Cardiac muscle cell (in vitro differentiated cells and primary cell): ENCODE measurements around the gene C10orf95. TPM values are rescaled to one million over a fixed set of nuclear protein-coding genes. Genes with fewer than 3 reads are reported as not detected.

Experiments
- DNase-seq, 2 donors: peaks; one replicate each; pipeline versions ENCODE4 v3.0.0 to v3.0.0-alpha.2; 2010 to 2017; ENCODE audit warnings: low read depth in 1 of 2, low spot score in 1 of 2
- H3K27ac ChIP-seq: fragments of 200-600 bp; sonication (generic); 2 replicates; pipeline ENCODE4 v1.5.1; 2016
- H3K27me3 ChIP-seq: fragments of 200-600 bp; sonication (generic); 2 replicates; pipeline ENCODE4 v1.6.0; 2016; ENCODE audit warnings: control low read depth
- H3K36me3 ChIP-seq: fragments of 200-600 bp; sonication (generic); 2 replicates; pipeline ENCODE4 v1.5.1; 2016; ENCODE audit warnings: control low read depth
- H3K4me1 ChIP-seq: fragments of 200-600 bp; sonication (generic); 2 replicates; pipeline ENCODE4 v1.8.1; 2017; ENCODE audit warnings: low read depth, mild to moderate bottlenecking, mixed run types
- H3K4me3 ChIP-seq: fragments of 200-600 bp; sonication (generic); 2 replicates; pipeline ENCODE4 v1.5.1; 2016; ENCODE audit warnings: mild to moderate bottlenecking
- H3K9me3 ChIP-seq: fragments of 200-600 bp; sonication (generic); 2 replicates; pipeline ENCODE4 v1.5.1; 2017; ENCODE audit warnings: low read depth, mild to moderate bottlenecking, control low read depth
- CTCF ChIP-seq: IDR thresholded peaks from 2 replicates; pipeline ENCODE4 v1.5.1; 2012; ENCODE audit warnings: low read depth, mild to moderate bottlenecking, low read length
- polyA plus RNA-seq: library from polyadenylated mRNA; unstranded; fragments of >200 nt; fragmentation: Nextera tagmentation; extraction: Ambion mirVana; gene quantifications from 2 replicates; pipeline ENCODE4 v1.2.1, GENCODE V29; 2016
- total RNA-seq: library from RNA; depleted of rRNA; stranded (reverse); fragments of >200 nt; gene quantifications from 2 replicates; pipeline ENCODE4 v1.2.3, GENCODE V29; 2016

Gene C10orf95
- total and polyA plus RNA-seq, 2 experiments from 2014 or later = 1.7 TPM; not detected in 1

- peak in 1 of 2 donors; percentile 63 for DNase-seq
- TF ChIP-seq CTCF = no peak
- H3K27me3 ChIP-seq = no peaks in the 10 kb centered on the region
These were observed 15.7 kb downstream of the C10orf95 start for GRCh38 chr10:102435529-102436233.

GRCh38 chr10:102435133-102435497 is 16.2 kb downstream of the C10orf95 start:
- peaks cover 10% of the 10 kb centered on the region for H3K4me1 ChIP-seq
- H3K9me3 ChIP-seq = no peaks in the 10 kb centered on the region
- DNase-seq = no peak
- no peak overlapping the region for H3K27ac ChIP-seq
- H3K36me3 ChIP-seq = no peaks in the 10 kb centered on the region
- TF ChIP-seq CTCF = no peak
- H3K4me3 ChIP-seq = no peak overlapping the region
- H3K27me3 ChIP-seq = no peaks in the 10 kb centered on the region

More at GRCh38 chr10:102435529-102436233, 15.7 kb downstream of the C10orf95 start:
- Histone ChIP-seq H3K4me3 (no peak overlapping the region), H3K9me3 (no peaks in the 10 kb centered on the region), H3K4me1 (peaks cover 10% of the 10 kb centered on the region), H3K36me3 (no peaks in the 10 kb centered on the region), H3K27ac (no peak overlapping the region)

- H3K27ac ChIP-seq = no peak overlapping the region
- peaks cover 10% of the 10 kb centered on the region for H3K4me1 ChIP-seq
These were observed 16.8 kb downstream of the C10orf95 start for GRCh38 chr10:102434394-102435132.

GRCh38 chr10:102433619-102434046 is 17.7 kb downstream of the C10orf95 start:
- Histone ChIP-seq H3K9me3 (no peaks in the 10 kb centered on the region), H3K4me1 (peaks cover 10% of the 10 kb centered on the region), H3K27me3 (no peaks in the 10 kb centered on the region), H3K4me3 (no peak overlapping the region), H3K36me3 (no peaks in the 10 kb centered on the region), H3K27ac (no peak overlapping the region)
- DNase-seq = no peak
- TF ChIP-seq CTCF = no peak

More at GRCh38 chr10:102434394-102435132, 16.8 kb downstream of the C10orf95 start:
- no peaks in the 10 kb centered on the region for H3K9me3 ChIP-seq
- no peak for TF ChIP-seq CTCF
- H3K27me3 ChIP-seq = no peaks in the 10 kb centered on the region
- H3K4me3 ChIP-seq = no peak overlapping the region
- peak in 1 of 2 donors; percentile 87 for DNase-seq
- H3K36me3 ChIP-seq = no peaks in the 10 kb centered on the region

- no peaks in the 10 kb centered on the region for H3K36me3 ChIP-seq
- TF ChIP-seq CTCF = no peak
- H3K4me3 ChIP-seq = peak within 1 kb of the TSS; percentile 59
- H3K9me3 ChIP-seq = no peaks in the 10 kb centered on the region
- no peaks in the 10 kb centered on the region for H3K27me3 ChIP-seq
- peaks cover 10% of the 10 kb centered on the region for H3K4me1 ChIP-seq
- H3K27ac ChIP-seq = peak within 1 kb of the TSS; percentile 76
- DNase-seq = peak; percentile 97 to 99
These were observed 19.0 kb downstream of the C10orf95 start, which contains the start of gene CUEDC2 for GRCh38 chr10:102432162-102432950. Gene CUEDC2, minus strand, starts transcription at chr10:102432574. Its CDS starts 7,386 bp downstream, at chr10:102425188.
